HEK293 (cell line): ENCODE results near the gene PHF13.
A peak's percentile ranks its signal among the peaks of the same experiment; 100 is the strongest.

Source experiments
- CTCF ChIA-PET: fragments of 350-600 bp; formaldehyde crosslinking; extraction: SDS; loops from one replicate; lab custom pipeline; 2021; ENCODE audit warnings: antibody characterized with exemption; lab: Yijun Ruan, JAX
- POLR2A ChIA-PET: fragments of 300-600 bp; formaldehyde crosslinking; extraction: SDS; loops from one replicate; lab custom pipeline; 2020; ENCODE audit warnings: antibody characterized with exemption, inconsistent platforms; lab: Yijun Ruan, JAX
- H3K27ac ChIP-seq: fragments of 200-500 bp; sonication (Bioruptor generic); 2 replicates; pipeline ENCODE4 v1.5.1; 2014; ENCODE audit warnings: low read depth, low read length, control low read depth, inconsistent platforms; ENCODE audit errors: extremely low read depth
- H3K36me3 ChIP-seq, 2 experiments: fragments of 200-500 bp in 1 of 2; sonication (Bioruptor generic) in 1 of 2; 1 replicate in 1 of 2; 2 replicates in 1 of 2; pipeline ENCODE4 v1.5.1; 2014 to 2017; ENCODE audit warnings: inconsistent platforms in 2 of 2, low read length in 2 of 2; ENCODE audit not compliant: control insufficient read depth in 2 of 2, insufficient read depth in 1 of 2
- H3K4me1 ChIP-seq: fragments of 200-500 bp; sonication (Bioruptor generic); 2 replicates; pipeline ENCODE4 v1.5.1; 2014; ENCODE audit warnings: mild to moderate bottlenecking, low read length, inconsistent platforms; ENCODE audit not compliant: control insufficient read depth, insufficient read depth
- H3K4me3 ChIP-seq: 2 replicates; pipeline ENCODE4 v1.5.1; 2011; ENCODE audit warnings: low read depth, mild to moderate bottlenecking, control low read depth, low read length, moderate library complexity
- H3K9me3 ChIP-seq: fragments of 200-500 bp; sonication (Bioruptor generic); 2 replicates; pipeline ENCODE4 v1.5.1; 2014; ENCODE audit warnings: low read depth, low read length, inconsistent platforms; ENCODE audit not compliant: control insufficient read depth, insufficient read depth
- GLIS1 ChIP-seq: fragments of 450-650 bp; formaldehyde crosslinking; IDR thresholded peaks from 2 replicates; pipeline ENCODE4 v1.5.1; 2016; ENCODE audit warnings: missing biosample characterization, missing genetic modification characterization
- SETDB1 ChIP-seq: IDR thresholded peaks from one replicate; pipeline ENCODE4 v1.6.1; 2017; ENCODE audit warnings: mild to moderate bottlenecking, low read length, moderate library complexity, mixed read lengths; ENCODE audit not compliant: insufficient read length
- ZFP37 ChIP-seq: fragments of 450-650 bp; formaldehyde crosslinking; IDR thresholded peaks from 2 replicates; pipeline ENCODE4 v1.5.1; 2016; ENCODE audit warnings: missing biosample characterization, missing genetic modification characterization
- ZIC2 ChIP-seq: fragments of 450-650 bp; formaldehyde crosslinking; IDR thresholded peaks from 2 replicates; pipeline ENCODE4 v1.5.1; 2016; ENCODE audit warnings: missing biosample characterization, missing genetic modification characterization
- ZNF121 ChIP-seq: fragments of 450-650 bp; formaldehyde crosslinking; IDR thresholded peaks from 2 replicates; pipeline ENCODE4 v1.5.1; 2016; ENCODE audit warnings: missing biosample characterization, missing genetic modification characterization
- ZNF501 ChIP-seq: fragments of 450-650 bp; formaldehyde crosslinking; IDR thresholded peaks from 2 replicates; pipeline ENCODE4 v1.5.1; 2016; ENCODE audit warnings: missing biosample characterization, missing genetic modification characterization
- ZNF585B ChIP-seq: fragments of 450-650 bp; formaldehyde crosslinking; IDR thresholded peaks from 2 replicates; pipeline ENCODE4 v1.5.1; 2016; ENCODE audit warnings: missing biosample characterization, missing genetic modification characterization
- ZNF626 ChIP-seq: fragments of 450-650 bp; sonication (Bioruptor Pico); formaldehyde crosslinking; IDR thresholded peaks from 2 replicates; pipeline ENCODE4 v1.5.1; 2018; ENCODE audit warnings: missing biosample characterization, missing genetic modification characterization, inconsistent platforms
- ZNF664 ChIP-seq: fragments of 450-650 bp; formaldehyde crosslinking; IDR thresholded peaks from 2 replicates; pipeline ENCODE4 v1.5.1; 2016; ENCODE audit warnings: missing biosample characterization, missing genetic modification characterization
- ZSCAN16 ChIP-seq: fragments of 450-650 bp; formaldehyde crosslinking; IDR thresholded peaks from 2 replicates; pipeline ENCODE4 v1.5.1; 2016; ENCODE audit warnings: missing biosample characterization, missing genetic modification characterization
- ZSCAN23 ChIP-seq: fragments of 450-650 bp; formaldehyde crosslinking; IDR thresholded peaks from 2 replicates; pipeline ENCODE4 v1.5.1; 2016; ENCODE audit warnings: missing biosample characterization, missing genetic modification characterization
- TF ChIP-seq, protein P1 (sequence below): fragments of 450-650 bp; formaldehyde crosslinking; IDR thresholded peaks from 2 replicates; pipeline ENCODE4 v1.5.1; 2016; ENCODE audit warnings: missing biosample characterization, missing genetic modification characterization
- TF ChIP-seq, protein P2 (sequence below): fragments of 450-650 bp; formaldehyde crosslinking; IDR thresholded peaks from 2 replicates; pipeline ENCODE4 v1.5.1; 2017; ENCODE audit warnings: missing biosample characterization, missing genetic modification characterization

Gene PHF13

DNA sequence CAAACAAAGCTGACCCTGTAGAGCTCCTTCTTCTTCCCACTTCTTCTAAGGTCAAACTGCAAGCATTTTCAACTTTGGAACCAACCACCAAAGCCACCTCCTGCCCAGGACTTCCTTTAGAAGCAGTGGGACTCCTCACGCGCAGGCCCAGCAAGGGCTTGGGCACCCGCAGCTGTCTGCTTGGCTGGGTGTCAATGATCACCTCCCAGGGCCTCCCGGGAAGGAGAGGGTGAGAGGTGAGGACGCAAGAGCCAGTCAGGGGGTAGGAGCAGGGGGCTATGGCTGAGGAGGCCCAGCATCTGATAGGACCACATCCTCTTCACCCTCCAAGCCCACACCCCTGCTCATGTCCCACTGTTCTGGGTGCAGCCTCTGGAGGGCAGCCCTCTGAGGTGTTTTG lies 21.1 kb upstream of the PHF13 start:
- Histone ChIP-seq H3K4me3 (no peak overlapping the region), H3K4me1 (no peaks in the 10 kb centered on the region), H3K36me3 (peaks cover 3 to 100% of the 10 kb centered on the region in 2 experiments; a peak in 2 of 3 replicates), H3K9me3 (no peaks in the 10 kb centered on the region), H3K27ac (no peak overlapping the region)
- no peak for TF ChIP-seq ZNF501 (tag by site-specific recombination)
- TF ChIP-seq ZIC2 (tag by site-specific recombination), result peak; percentile 69
- TF ChIP-seq GLIS1 (tag by site-specific recombination), result peak; percentile 63
- CTCF ChIA-PET, result interaction anchor here (1.8 kb wide), 1 partner anchor 38 kb away, joined by 7 read pairs; the partner anchor contains the start of gene TAS1R1
- POLR2A ChIA-PET, result interaction anchor here (0.9 to 2.3 kb wide), 3 partner anchors 9 to 13 kb away, joined by 3 to 12 read pairs (median 4); partner anchors contain the start of gene ZBTB48

DNA sequence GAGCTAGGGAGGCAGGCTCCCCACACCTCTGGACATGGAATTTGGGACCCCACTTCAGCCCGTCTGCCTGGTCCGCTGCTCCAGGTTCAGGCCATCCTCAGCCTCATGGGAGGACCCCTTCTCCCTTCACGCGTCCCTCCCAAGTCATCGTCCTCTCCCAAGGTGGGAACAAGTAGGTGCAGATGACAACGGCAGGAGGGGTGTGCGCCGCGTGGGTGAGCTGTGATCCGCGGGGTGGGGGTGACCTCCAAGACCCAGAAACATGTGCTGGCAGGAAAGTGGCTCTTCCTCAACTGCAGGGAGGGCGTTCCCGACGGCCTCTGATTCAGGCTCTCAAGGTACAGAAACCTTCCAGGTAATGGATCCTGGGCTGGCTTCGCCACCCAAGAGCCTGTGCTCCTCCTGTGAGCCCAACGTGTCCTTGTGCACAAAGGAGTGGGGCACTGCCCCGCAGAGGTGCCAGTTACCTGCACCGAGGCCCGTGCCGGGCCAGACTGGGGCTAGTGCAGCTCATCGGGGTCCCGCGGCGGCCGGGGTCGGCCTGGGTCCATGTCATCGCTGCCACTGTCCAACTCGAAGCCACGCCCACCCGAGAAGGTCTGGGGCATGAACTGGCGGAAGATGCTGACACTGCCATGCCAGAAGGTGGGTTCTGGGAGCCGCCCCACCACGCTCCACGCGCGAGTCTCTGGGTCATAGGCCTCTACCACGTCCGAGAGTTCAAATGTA lies 20.5 kb upstream of the PHF13 start:
- Histone ChIP-seq H3K4me1 (no peaks in the 10 kb centered on the region), H3K9me3 (no peaks in the 10 kb centered on the region), H3K36me3 (peaks cover 3 to 100% of the 10 kb centered on the region in 2 experiments; a peak in 2 of 3 replicates), H3K4me3 (no peak overlapping the region), H3K27ac (no peak overlapping the region)
- POLR2A ChIA-PET, result interaction anchor here (0.9 to 1.5 kb wide), 2 partner anchors 8 to 13 kb away, joined by 3 to 4 read pairs; partner anchors contain the start of gene ZBTB48
- CTCF ChIA-PET, result no interaction called here
- no peak for TF ChIP-seq ZNF664
- TF ChIP-seq, protein P1, sequence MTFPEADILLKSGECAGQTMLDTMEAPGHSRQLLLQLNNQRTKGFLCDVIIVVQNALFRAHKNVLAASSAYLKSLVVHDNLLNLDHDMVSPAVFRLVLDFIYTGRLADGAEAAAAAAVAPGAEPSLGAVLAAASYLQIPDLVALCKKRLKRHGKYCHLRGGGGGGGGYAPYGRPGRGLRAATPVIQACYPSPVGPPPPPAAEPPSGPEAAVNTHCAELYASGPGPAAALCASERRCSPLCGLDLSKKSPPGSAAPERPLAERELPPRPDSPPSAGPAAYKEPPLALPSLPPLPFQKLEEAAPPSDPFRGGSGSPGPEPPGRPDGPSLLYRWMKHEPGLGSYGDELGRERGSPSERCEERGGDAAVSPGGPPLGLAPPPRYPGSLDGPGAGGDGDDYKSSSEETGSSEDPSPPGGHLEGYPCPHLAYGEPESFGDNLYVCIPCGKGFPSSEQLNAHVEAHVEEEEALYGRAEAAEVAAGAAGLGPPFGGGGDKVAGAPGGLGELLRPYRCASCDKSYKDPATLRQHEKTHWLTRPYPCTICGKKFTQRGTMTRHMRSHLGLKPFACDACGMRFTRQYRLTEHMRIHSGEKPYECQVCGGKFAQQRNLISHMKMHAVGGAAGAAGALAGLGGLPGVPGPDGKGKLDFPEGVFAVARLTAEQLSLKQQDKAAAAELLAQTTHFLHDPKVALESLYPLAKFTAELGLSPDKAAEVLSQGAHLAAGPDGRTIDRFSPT (tag by site-specific recombination), result 0 out of 2 replicates have a peak, but pooled peaks have one; percentile 25

DNA sequence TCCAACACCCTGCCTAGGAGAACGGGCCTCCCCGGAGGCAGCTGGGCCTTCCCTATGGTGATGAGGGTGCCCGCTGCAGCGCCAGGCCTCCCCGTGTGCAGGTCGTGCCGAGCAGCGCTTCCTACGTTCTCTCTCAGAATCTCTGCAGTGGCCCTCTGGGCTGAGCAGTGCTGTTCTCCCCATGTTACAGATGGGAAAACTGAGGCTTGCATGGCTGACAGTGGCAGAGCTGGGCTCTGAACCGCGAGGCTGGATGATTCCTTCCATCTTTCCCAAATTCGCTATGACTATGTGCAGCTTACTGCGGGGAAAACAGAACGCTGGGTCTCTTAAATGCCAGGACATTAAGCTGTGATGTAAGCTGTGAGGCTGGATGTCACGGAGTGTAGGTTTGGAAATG lies 19.7 kb upstream of the PHF13 start:
- ChIA-PET CTCF (no interaction called here), POLR2A (interaction anchor here (0.9 to 1.1 kb wide), 2 partner anchors 8 to 14 kb away, joined by 4 read pairs; partner anchors contain the start of gene ZBTB48)
- Histone ChIP-seq H3K4me1 (no peaks in the 10 kb centered on the region), H3K4me3 (no peak overlapping the region), H3K9me3 (no peaks in the 10 kb centered on the region), H3K27ac (no peak overlapping the region), H3K36me3 (peaks cover 3 to 99% of the 10 kb centered on the region in 2 experiments; a peak in 2 of 3 replicates)
- no peak for TF ChIP-seq GLIS1 (tag by site-specific recombination)
- TF ChIP-seq ZSCAN23 (tag by site-specific recombination), result no peak
- TF ChIP-seq ZNF626 (tag by site-specific recombination), result no peak
- no peak for TF ChIP-seq ZSCAN16 (tag by site-specific recombination)
- no peak for TF ChIP-seq ZFP37 (tag by site-specific recombination)
- no peak for TF ChIP-seq ZNF121 (tag by site-specific recombination)
- TF ChIP-seq ZNF585B (tag by site-specific recombination), result no peak
- TF ChIP-seq SETDB1, result no peak
- TF ChIP-seq, protein P2, sequence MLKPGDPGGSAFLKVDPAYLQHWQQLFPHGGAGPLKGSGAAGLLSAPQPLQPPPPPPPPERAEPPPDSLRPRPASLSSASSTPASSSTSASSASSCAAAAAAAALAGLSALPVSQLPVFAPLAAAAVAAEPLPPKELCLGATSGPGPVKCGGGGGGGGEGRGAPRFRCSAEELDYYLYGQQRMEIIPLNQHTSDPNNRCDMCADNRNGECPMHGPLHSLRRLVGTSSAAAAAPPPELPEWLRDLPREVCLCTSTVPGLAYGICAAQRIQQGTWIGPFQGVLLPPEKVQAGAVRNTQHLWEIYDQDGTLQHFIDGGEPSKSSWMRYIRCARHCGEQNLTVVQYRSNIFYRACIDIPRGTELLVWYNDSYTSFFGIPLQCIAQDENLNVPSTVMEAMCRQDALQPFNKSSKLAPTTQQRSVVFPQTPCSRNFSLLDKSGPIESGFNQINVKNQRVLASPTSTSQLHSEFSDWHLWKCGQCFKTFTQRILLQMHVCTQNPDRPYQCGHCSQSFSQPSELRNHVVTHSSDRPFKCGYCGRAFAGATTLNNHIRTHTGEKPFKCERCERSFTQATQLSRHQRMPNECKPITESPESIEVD (tag by site-specific recombination), result no peak
